ENCODE measurements around the gene CNIH3.

CNIH3 gene

DNA sequence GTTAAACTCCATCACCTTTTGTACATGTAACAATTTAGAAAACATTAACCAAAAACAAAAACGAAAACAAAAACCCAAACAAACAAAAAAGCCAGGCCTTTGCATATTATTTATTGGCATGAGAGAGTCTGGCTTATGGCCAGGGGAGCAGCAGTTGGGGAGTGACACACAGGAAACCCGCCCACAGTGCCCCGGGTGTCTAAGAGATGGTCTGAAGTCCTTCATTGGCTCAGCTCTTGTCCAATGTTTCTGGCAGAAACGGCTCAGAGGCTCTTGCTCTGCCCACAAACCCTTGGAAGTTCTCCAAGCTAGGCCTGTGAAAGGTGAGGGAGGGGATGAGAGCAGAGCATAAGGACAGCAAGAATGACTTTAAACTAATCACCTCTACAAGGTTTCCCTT is 131.5 kb downstream of the CNIH3 start:
- peak; percentile 33 for DNase-seq

GRCh38 chr1:224749916-224750315 is 133.8 kb downstream of the CNIH3 start:
- DNase-seq: no peak

DNA sequence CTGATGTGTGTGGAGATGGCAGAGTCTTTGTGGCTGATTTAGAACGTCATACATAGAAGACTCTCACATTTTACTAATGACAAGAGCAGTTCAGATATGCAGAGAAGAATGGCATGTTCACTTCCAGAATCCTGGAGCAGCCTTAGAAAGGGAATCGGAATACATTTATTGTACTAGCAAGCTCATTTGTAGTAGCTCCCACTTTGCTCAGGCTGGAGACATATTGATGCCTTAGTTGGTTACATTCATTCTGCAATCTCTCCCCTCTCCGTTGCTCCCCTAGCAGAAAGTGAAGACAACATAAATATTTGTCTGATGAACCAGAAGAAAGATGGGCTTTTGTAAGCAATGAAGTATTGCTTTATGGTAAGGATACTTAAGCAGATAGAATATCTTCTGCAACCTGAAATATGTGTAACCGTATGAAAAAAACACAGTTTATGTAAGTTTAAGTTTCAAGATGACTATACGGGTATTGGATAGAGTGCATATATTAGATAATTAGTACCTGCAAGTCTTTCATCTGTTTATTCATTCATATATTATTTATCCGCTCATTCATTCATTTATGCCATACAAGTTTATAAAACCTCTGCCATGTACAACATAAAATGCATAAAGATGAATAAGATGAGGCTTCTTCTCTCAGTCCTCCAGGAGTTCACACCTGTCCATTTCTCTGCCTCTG is 135.7 kb downstream of the CNIH3 start:
- no peak for DNase-seq

- DNase-seq: no peak
These were observed 137.4 kb downstream of the CNIH3 start for GRCh38 chr1:224753491-224753890.

- DNase-seq: no peak
These were observed 139.5 kb downstream of the CNIH3 start for GRCh38 chr1:224755586-224755985.

GRCh38 chr1:224757508-224757907 is 141.4 kb downstream of the CNIH3 start:
- DNase-seq: no peak

DNA sequence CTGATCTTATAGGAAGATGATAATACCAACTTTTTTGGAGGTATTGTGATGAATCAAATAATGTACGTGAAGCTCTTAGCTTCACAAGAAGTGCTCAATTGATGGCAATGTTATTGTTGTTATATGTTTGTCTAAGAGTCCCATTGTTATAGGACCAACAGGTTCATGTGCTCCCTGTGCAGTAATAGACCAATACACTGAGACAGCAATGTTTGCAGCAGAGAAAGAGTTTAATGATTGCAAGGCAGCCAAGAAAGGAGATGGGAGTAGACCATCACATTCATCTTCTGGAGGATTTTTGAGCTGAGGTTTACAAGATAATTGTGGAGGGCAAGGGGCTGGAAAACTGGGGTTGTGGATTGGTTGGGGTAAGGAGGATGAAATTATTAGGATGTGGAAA is 143.0 kb downstream of the CNIH3 start:
- no peak for DNase-seq

- no peak for DNase-seq
These were observed 143.6 kb downstream of the CNIH3 start for GRCh38 chr1:224759681-224760091.

DNA sequence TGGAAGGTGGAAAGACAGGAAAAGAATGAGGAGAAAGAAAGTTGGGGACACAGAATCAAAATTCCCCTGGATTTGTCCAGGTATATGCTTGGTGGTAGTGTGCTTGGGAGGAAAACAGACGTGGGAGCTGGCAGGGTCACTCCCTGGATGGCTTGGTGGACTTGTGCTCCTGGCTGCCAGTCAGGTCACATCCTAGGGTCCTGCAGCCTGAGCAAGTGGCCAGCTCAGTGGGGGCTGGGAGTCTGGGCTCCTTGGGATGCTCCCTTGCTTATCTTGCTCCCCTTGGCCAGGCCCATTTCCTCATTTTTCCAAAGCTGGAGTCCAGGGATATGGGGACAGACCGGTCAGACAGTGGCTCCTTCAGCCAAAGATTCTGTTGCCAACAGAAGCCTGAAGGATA is 144.0 kb downstream of the CNIH3 start:
- DNase-seq: no peak

GRCh38 chr1:224761245-224761644 is 145.1 kb downstream of the CNIH3 start:
- DNase-seq: no peak

DNA sequence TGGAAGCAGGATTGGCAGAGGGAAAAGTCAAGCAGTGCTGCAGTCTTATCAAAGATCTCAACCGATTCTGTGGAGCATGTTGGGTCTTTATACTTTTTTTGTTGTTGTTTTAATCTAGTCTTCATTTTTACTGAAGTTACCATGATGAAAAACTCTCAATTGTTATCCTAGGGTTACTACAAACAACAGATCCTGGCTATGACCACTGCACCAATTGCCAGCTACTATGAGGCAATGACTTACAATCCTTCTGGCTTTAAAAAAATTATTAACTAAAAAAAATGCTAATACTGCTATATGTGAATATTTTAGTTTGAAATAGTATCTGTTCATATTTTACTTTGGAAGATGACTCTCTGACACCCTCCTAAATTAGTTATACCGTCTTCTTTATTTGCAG is 145.9 kb downstream of the CNIH3 start:
- DNase-seq: no peak

DNA sequence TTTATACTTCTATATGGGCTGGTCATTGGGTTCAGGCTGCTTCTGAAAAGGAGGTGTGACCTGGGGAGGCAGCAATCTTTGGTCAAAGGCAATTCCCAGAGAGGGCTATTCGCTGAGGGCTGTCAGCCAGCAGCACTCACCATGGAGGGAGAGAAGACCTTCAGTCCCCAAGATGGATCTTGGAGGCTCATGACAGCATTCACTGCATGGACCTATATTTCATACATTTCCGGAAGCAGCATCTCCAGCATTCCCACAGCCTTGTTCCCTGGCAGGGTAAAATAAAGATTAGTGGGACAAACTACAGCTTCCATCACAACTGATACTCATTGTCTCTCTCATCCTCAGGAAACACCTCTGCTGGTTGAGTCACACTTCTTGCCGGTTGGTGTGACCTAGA is 146.6 kb downstream of the CNIH3 start:
- no peak for DNase-seq

GRCh38 chr1:224763126-224763775 is 147.1 kb downstream of the CNIH3 start:
- no peak for DNase-seq

DNA sequence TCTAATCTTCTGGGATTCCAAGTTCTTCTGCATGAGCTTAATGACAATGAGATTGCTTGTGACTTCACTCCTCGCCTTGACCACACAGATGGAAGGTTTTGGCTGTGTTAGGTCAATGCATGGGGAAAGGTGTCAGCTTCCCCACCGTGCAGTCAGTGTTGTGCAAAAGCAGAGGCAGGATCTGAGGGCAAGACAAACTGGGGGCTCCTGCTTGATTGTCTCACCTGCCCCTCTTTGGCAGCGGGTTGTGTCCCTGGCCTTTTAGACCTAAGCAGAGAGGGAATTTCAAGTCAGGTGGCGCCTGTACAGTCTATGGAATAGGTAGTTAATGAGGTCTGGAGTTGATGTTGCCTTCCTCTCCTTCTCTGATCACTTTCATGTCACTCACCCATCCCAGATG is 150.1 kb downstream of the CNIH3 start:
- no peak for DNase-seq

DNA sequence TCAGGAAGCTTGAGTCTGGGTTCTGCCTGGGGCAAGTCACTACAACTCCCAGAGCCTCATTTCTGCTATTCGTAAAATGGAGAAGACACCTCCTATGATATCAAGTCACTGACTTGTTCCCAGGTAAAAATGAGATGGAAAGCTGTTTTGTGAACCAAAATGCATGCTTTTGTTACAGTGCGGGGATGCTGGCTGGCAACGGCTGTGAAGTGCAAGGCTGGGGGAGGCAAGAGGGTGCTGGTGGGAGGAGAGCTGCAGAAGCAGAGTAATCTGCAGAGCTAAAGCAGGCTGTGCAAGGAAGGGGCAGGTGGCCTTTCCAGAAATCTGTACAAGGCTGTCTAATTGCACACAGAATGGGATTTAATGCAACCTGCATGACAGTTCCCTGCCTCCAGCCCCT is 150.9 kb downstream of the CNIH3 start:
- no peak for DNase-seq

DNA sequence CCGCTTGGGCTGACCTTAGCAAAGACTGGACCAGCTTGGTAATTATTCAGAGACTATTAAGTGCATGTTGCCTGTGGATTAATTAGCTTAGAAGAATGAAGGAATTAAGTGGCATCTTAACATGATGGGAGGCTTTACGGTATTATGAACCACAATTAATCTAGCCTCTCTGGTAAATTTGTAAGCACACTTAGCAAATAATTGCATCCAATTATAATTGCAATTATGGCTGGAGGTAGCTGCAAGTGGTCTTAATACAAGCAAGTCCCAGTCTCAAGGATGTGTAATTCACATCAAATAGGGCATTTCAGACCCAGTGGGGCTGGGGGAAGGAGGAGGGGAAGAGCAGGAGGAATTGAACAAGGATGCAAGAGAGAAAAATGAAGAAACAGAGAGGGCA is 151.6 kb downstream of the CNIH3 start:
- DNase-seq: no peak

DNA sequence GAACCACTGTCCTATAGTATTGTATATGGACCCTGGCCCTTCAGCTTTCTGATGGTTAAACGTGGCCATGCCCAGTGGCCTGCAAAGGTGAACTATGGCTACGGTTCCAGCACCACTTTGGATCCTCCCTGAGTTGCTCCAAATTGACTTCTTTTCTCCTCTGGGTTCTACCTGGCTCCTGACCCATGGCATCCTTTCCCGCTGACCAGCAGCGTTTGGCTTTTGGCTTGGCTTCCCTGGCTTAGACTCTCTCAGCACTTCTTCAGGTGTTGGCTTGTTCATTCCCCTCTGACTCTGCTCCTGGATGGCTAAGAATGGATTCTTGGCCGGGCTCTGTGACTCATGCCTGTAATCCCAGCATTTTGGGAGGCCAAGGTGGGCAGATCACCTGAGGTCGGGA is 152.9 kb downstream of the CNIH3 start:
- DNase-seq: no peak

GRCh38 chr1:224769452-224770335 is 153.6 kb downstream of the CNIH3 start:
- DNase-seq: peak; percentile 12

DNA sequence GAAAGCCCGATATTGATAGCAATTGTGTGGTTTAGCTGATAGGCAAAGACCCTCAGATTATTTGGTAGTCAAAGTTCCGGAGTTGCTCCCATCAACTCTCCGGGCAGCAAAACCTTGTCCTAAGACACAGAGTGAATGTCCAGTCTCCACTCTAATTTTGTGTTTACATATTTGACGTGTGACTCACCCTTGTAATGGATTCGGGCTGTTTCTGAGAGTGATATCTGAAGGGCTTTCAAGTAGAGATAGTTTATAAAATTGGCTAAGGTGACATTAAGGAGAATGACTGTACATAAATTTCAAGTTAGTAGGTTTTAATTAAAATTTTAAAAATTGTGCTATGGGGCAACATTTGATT is 154.2 kb downstream of the CNIH3 start:
- DNase-seq: peak; percentile 61

DNA sequence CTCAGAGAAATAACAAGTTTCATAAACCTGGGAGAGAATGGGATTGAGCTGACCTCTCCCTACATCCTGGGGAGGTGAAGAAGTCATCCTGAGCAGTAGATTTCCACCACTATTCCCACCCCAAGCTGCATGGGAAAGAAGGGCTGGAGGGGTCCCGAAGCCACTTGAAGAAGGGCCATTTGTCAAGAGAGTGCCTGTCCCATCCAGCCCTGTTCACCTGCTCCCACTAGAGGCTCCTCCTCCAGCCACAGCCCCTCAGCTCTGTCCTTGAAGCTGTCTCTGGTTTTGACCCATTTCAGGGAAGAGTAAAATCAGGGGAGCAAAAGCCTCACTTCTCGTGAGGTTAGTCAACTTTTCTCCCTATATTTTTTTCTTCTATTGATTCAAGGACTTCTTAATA is 157.5 kb downstream of the CNIH3 start:
- no peak for DNase-seq

DNA sequence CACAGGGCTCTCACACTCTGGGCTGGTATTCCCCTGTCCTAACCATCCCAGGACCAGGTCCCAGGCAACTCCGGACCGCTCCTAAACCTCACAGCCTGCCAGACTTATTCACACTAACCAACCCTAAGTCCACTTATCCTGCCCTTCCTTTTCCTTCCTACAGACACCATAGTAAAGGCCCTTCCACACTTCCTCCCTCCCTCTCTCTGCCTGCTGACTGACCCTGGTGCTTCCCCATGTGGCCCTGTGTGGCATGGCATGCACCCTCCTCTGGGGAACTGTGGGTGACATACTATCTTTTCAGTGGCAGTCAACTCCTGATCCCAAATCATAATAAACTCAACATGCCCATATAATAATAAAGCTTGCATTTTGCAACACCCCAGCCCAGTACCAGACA is 158.3 kb downstream of the CNIH3 start:
- no peak for DNase-seq

- DNase-seq: no peak
These were observed 161.1 kb downstream of the CNIH3 start for GRCh38 chr1:224777180-224777579.

- no peak for DNase-seq
These were observed 163.4 kb downstream of the CNIH3 start for GRCh38 chr1:224779536-224779935.

- no peak for DNase-seq
These were observed 164.6 kb downstream of the CNIH3 start for GRCh38 chr1:224780736-224781135.
